HEK293 (cell line): Measurements from ENCODE around the gene TRIM72.

Source experiments
- CTCF ChIA-PET: fragments of 350-600 bp; formaldehyde crosslinking; extraction: SDS; loops from one replicate; lab custom pipeline; 2021; ENCODE audit warnings: antibody characterized with exemption; lab: Yijun Ruan, JAX
- POLR2A ChIA-PET: fragments of 300-600 bp; formaldehyde crosslinking; extraction: SDS; loops from one replicate; lab custom pipeline; 2020; ENCODE audit warnings: antibody characterized with exemption, inconsistent platforms; lab: Yijun Ruan, JAX
- H3K27ac ChIP-seq: fragments of 200-500 bp; sonication (Bioruptor generic); 2 replicates; pipeline ENCODE4 v1.5.1; 2014; ENCODE audit warnings: low read depth, low read length, control low read depth, inconsistent platforms; ENCODE audit errors: extremely low read depth
- H3K36me3 ChIP-seq, 2 experiments: fragments of 200-500 bp in 1 of 2; sonication (Bioruptor generic) in 1 of 2; 1 replicate in 1 of 2; 2 replicates in 1 of 2; pipeline ENCODE4 v1.5.1; 2014 to 2017; ENCODE audit warnings: inconsistent platforms in 2 of 2, low read length in 2 of 2; ENCODE audit not compliant: control insufficient read depth in 2 of 2, insufficient read depth in 1 of 2
- H3K4me1 ChIP-seq: fragments of 200-500 bp; sonication (Bioruptor generic); 2 replicates; pipeline ENCODE4 v1.5.1; 2014; ENCODE audit warnings: mild to moderate bottlenecking, low read length, inconsistent platforms; ENCODE audit not compliant: control insufficient read depth, insufficient read depth
- H3K4me3 ChIP-seq: 2 replicates; pipeline ENCODE4 v1.5.1; 2011; ENCODE audit warnings: low read depth, mild to moderate bottlenecking, control low read depth, low read length, moderate library complexity
- H3K9me3 ChIP-seq: fragments of 200-500 bp; sonication (Bioruptor generic); 2 replicates; pipeline ENCODE4 v1.5.1; 2014; ENCODE audit warnings: low read depth, low read length, inconsistent platforms; ENCODE audit not compliant: control insufficient read depth, insufficient read depth
- HOXA7 ChIP-seq: sonication (generic); formaldehyde crosslinking; IDR thresholded peaks from 2 replicates; pipeline ENCODE4 v1.8.1; 2022; ENCODE audit warnings: missing genetic modification reagents, borderline replicate concordance
- INSM2 ChIP-seq: fragments of 450-650 bp; formaldehyde crosslinking; IDR thresholded peaks from 2 replicates; pipeline ENCODE4 v1.5.1; 2016; ENCODE audit warnings: missing biosample characterization, missing genetic modification characterization
- KLF10 ChIP-seq: fragments of 450-650 bp; IDR thresholded peaks from 2 replicates; pipeline ENCODE4 v1.5.1; 2018; ENCODE audit warnings: missing biosample characterization, mild to moderate bottlenecking, missing genetic modification characterization
- KLF7 ChIP-seq: fragments of 450-650 bp; formaldehyde crosslinking; IDR thresholded peaks from 2 replicates; pipeline ENCODE4 v1.5.1; 2016; ENCODE audit warnings: missing biosample characterization, missing genetic modification characterization, borderline replicate concordance
- MYNN ChIP-seq: fragments of 450-650 bp; formaldehyde crosslinking; IDR thresholded peaks from 2 replicates; pipeline ENCODE4 v1.5.1; 2016; ENCODE audit warnings: missing biosample characterization, missing genetic modification characterization, borderline replicate concordance
- SP7 ChIP-seq: fragments of 450-650 bp; formaldehyde crosslinking; IDR thresholded peaks from 2 replicates; pipeline ENCODE4 v1.5.1; 2016; ENCODE audit warnings: missing biosample characterization, missing genetic modification characterization
- ZBTB7A ChIP-seq: fragments of 450-650 bp; formaldehyde crosslinking; IDR thresholded peaks from 2 replicates; pipeline ENCODE4 v1.5.1; 2016; ENCODE audit warnings: low read depth, missing biosample characterization, missing genetic modification characterization
- ZNF157 ChIP-seq: fragments of 450-650 bp; formaldehyde crosslinking; IDR thresholded peaks from 2 replicates; pipeline ENCODE4 v1.5.1; 2016; ENCODE audit warnings: missing biosample characterization, missing genetic modification characterization
- ZNF23 ChIP-seq: fragments of 450-650 bp; formaldehyde crosslinking; IDR thresholded peaks from 2 replicates; pipeline ENCODE4 v1.5.1; 2016; ENCODE audit warnings: missing biosample characterization, missing genetic modification characterization, borderline replicate concordance
- ZNF335 ChIP-seq: fragments of 450-650 bp; formaldehyde crosslinking; conservative IDR thresholded peaks from 2 replicates; pipeline ENCODE4 v1.5.1; 2016; ENCODE audit warnings: missing biosample characterization, missing genetic modification characterization
- ZNF530 ChIP-seq: fragments of 450-650 bp; formaldehyde crosslinking; IDR thresholded peaks from 2 replicates; pipeline ENCODE4 v1.5.1; 2016; ENCODE audit warnings: low read depth, missing biosample characterization, missing genetic modification characterization
- ZNF585B ChIP-seq: fragments of 450-650 bp; formaldehyde crosslinking; IDR thresholded peaks from 2 replicates; pipeline ENCODE4 v1.5.1; 2016; ENCODE audit warnings: missing biosample characterization, missing genetic modification characterization
- ZNF623 ChIP-seq: fragments of 450-650 bp; formaldehyde crosslinking; IDR thresholded peaks from 2 replicates; pipeline ENCODE4 v1.5.1; 2016; ENCODE audit warnings: missing biosample characterization, missing genetic modification characterization
- ZNF777 ChIP-seq: fragments of 450-650 bp; formaldehyde crosslinking; IDR thresholded peaks from 2 replicates; pipeline ENCODE4 v1.5.1; 2017; ENCODE audit warnings: missing biosample characterization, missing genetic modification characterization, borderline replicate concordance
- TF ChIP-seq, protein P1 (sequence below): fragments of 450-650 bp; formaldehyde crosslinking; IDR thresholded peaks from 2 replicates; pipeline ENCODE4 v1.5.1; 2017; ENCODE audit warnings: missing biosample characterization, mild to moderate bottlenecking, missing genetic modification characterization, moderate library complexity
- TF ChIP-seq, protein P2 (sequence below): fragments of 450-650 bp; formaldehyde crosslinking; IDR thresholded peaks from 2 replicates; pipeline ENCODE4 v1.5.1; 2016; ENCODE audit warnings: missing biosample characterization, missing genetic modification characterization

Gene TRIM72

GRCh38 chr16:31274831-31275816, 61.2 kb downstream of the TRIM72 start:
- TF ChIP-seq, protein P1, sequence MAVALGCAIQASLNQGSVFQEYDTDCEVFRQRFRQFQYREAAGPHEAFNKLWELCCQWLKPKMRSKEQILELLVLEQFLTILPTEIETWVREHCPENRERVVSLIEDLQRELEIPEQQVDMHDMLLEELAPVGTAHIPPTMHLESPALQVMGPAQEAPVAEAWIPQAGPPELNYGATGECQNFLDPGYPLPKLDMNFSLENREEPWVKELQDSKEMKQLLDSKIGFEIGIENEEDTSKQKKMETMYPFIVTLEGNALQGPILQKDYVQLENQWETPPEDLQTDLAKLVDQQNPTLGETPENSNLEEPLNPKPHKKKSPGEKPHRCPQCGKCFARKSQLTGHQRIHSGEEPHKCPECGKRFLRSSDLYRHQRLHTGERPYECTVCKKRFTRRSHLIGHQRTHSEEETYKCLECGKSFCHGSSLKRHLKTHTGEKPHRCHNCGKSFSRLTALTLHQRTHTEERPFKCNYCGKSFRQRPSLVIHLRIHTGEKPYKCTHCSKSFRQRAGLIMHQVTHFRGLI (tag by site-specific recombination) = no peak
- TF ChIP-seq ZBTB7A (tag by site-specific recombination) = no peak
- POLR2A ChIA-PET = no interaction called here
- H3K4me1 ChIP-seq = no peaks in the 10 kb centered on the region
- no peak overlapping the region for H3K4me3 ChIP-seq
- CTCF ChIA-PET = interaction anchor here (0.6 kb wide), 1 partner anchor 59 kb away, joined by 9 read pairs; no protein-coding TSS in a partner anchor
- H3K9me3 ChIP-seq = no peaks in the 10 kb centered on the region
- H3K27ac ChIP-seq = no peak overlapping the region
- H3K36me3 ChIP-seq = no peaks in the 10 kb centered on the region

- H3K4me3 ChIP-seq = no peak overlapping the region
- CTCF ChIA-PET = interaction anchor here (1.4 kb wide), 1 partner anchor 109 kb away, joined by 4 read pairs; no protein-coding TSS in a partner anchor
- no peak overlapping the region for H3K27ac ChIP-seq
- TF ChIP-seq ZNF335 (no peak), ZNF585B (tag by site-specific recombination) (no peak), ZNF530 (tag by site-specific recombination) (no peak), ZNF157 (tag by site-specific recombination) (no peak), MYNN (tag by site-specific recombination) (no peak), KLF10 (no peak), HOXA7 (CRISPR knock-in tag) (no peak), KLF7 (no peak), ZNF623 (tag by site-specific recombination) (no peak), ZNF777 (tag by site-specific recombination) (no peak), SP7 (no peak), ZNF23 (tag by site-specific recombination) (no peak), INSM2 (tag by site-specific recombination) (no peak)
- TF ChIP-seq, protein P2, sequence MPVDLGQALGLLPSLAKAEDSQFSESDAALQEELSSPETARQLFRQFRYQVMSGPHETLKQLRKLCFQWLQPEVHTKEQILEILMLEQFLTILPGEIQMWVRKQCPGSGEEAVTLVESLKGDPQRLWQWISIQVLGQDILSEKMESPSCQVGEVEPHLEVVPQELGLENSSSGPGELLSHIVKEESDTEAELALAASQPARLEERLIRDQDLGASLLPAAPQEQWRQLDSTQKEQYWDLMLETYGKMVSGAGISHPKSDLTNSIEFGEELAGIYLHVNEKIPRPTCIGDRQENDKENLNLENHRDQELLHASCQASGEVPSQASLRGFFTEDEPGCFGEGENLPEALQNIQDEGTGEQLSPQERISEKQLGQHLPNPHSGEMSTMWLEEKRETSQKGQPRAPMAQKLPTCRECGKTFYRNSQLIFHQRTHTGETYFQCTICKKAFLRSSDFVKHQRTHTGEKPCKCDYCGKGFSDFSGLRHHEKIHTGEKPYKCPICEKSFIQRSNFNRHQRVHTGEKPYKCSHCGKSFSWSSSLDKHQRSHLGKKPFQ = no peak
- no peaks in the 10 kb centered on the region for H3K36me3 ChIP-seq
- no peaks in the 10 kb centered on the region for H3K4me1 ChIP-seq
- H3K9me3 ChIP-seq = no peaks in the 10 kb centered on the region
- POLR2A ChIA-PET = no interaction called here
Observed at GRCh38 chr16:31276600-31276999, 62.7 kb downstream of the TRIM72 start.
